GM23338 (cell line): ENCODE results near the gene DNAH8.

Experiments used
- EZH2 ChIP-seq: fragments of 200-600 bp; sonication (generic); IDR thresholded peaks from one replicate; pipeline ENCODE4 v1.8.0; 2017; ENCODE audit warnings: antibody characterized with exemption, mild to moderate bottlenecking, low read depth; ENCODE audit not compliant: unreplicated experiment
- EZH2phosphoT487 ChIP-seq: fragments of 200-600 bp; sonication (generic); IDR thresholded peaks from one replicate; pipeline ENCODE4 v1.8.1; 2018; ENCODE audit warnings: antibody characterized with exemption; ENCODE audit not compliant: unreplicated experiment
- JUNB ChIP-seq: IDR thresholded peaks from one replicate; pipeline ENCODE4 v1.6.1; 2016; ENCODE audit warnings: antibody characterized with exemption; ENCODE audit not compliant: unreplicated experiment
- POLR2AphosphoS5 ChIP-seq: IDR thresholded peaks from 2 replicates; pipeline ENCODE4 v1.6.1; 2016; ENCODE audit warnings: antibody characterized with exemption, low read depth
- REST ChIP-seq: IDR thresholded peaks from one replicate; pipeline ENCODE4 v1.6.1; 2018; ENCODE audit warnings: antibody characterized with exemption; ENCODE audit not compliant: unreplicated experiment
- TF ChIP-seq, protein P1 (sequence below), 2 experiments: fragments of 200-600 bp in 1 of 2; sonication (generic) in 1 of 2; conservative IDR thresholded peaks; 2 replicates each; pipeline versions ENCODE4 v1.5.1 to v1.6.1; 2016 to 2017; ENCODE audit warnings: antibody characterized with exemption in 2 of 2, low read depth in 2 of 2, mild to moderate bottlenecking in 2 of 2, moderate library complexity in 1 of 2
- TF ChIP-seq, protein P2 (sequence below): IDR thresholded peaks from 2 replicates; pipeline ENCODE4 v1.6.1; 2016; ENCODE audit warnings: antibody characterized with exemption

DNA sequence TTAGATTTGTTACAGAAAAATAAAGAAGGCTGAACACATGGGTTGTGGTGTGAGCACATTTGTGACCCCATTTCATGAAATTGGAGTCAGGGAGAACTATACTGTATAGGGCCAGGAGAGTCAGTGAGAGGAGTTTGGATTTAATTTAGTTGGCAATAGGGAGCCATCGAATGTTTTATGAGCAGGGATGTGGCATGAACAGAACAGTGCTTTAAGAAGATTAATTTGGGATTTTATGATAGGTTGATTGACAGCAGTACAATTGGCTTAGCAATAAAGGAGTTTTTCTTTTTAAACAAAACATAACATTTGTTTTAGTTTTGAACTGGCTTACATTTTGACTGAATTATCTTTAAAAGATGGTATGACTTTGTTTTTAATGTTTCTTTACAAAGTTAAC lies 227.9 kb downstream of the DNAH8 start:
- TF ChIP-seq, protein P1, sequence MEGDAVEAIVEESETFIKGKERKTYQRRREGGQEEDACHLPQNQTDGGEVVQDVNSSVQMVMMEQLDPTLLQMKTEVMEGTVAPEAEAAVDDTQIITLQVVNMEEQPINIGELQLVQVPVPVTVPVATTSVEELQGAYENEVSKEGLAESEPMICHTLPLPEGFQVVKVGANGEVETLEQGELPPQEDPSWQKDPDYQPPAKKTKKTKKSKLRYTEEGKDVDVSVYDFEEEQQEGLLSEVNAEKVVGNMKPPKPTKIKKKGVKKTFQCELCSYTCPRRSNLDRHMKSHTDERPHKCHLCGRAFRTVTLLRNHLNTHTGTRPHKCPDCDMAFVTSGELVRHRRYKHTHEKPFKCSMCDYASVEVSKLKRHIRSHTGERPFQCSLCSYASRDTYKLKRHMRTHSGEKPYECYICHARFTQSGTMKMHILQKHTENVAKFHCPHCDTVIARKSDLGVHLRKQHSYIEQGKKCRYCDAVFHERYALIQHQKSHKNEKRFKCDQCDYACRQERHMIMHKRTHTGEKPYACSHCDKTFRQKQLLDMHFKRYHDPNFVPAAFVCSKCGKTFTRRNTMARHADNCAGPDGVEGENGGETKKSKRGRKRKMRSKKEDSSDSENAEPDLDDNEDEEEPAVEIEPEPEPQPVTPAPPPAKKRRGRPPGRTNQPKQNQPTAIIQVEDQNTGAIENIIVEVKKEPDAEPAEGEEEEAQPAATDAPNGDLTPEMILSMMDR (conservative IDR thresholded peaks at IDR 0.05; ENCODE audit: low read depth in 2 of 2) = no peak
- TF ChIP-seq EZH2phosphoT487 (no peak), JUNB (no peak), EZH2 (no peak), POLR2AphosphoS5 (no peak), REST (no peak)
- TF ChIP-seq, protein P2, sequence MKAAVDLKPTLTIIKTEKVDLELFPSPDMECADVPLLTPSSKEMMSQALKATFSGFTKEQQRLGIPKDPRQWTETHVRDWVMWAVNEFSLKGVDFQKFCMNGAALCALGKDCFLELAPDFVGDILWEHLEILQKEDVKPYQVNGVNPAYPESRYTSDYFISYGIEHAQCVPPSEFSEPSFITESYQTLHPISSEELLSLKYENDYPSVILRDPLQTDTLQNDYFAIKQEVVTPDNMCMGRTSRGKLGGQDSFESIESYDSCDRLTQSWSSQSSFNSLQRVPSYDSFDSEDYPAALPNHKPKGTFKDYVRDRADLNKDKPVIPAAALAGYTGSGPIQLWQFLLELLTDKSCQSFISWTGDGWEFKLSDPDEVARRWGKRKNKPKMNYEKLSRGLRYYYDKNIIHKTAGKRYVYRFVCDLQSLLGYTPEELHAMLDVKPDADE = no peak
